ENCODE measurements around the gene SRP68. TPM values are rescaled to one million over a fixed set of nuclear protein-coding genes. Genes with fewer than 3 reads are reported as not detected.

SRP68 gene
- total and polyA plus RNA-seq, 9 of the 15 experiments (the other 6 are each of a cell fraction or from before 2014, with no cell fraction given): 29.4 to 92.6 (median 36.2) TPM

DNA sequence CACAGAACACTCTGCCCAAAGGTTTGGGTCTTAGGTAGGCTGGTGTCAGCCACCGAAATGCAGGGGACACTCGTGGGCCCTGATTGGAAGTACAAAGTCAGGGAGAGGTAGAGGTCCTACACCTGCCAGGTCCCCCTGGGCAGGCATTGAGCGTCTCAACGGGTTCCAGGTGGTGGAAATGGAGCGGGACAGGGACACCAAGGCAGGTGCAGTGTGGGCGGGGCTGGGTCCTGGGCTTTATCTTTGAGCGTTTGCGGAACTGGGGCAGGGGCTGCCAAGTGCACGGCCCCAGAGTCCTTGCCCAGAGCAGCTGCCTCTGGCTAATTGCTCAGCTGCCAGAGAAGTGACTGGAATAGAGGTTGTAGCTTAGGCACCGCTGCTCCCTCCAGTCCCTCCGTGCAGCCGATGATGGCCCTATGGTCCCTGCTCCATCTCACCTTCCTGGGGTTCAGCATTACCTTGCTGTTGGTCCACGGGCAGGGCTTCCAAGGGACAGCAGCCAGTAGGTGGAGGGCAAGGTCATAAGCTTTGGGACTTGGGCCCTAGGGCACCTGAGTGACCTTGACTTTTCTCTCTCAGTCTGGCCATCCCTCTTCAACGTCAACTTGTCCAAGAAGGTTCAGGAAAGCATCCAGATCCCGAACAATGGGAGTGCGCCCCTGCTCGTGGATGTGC is 6.7 kb upstream of the SRP68 start, which contains the start of gene ZACN:
ZACN (plus strand) TSS at position 323 of the 675 bp plus-strand sequence; CDS start at position 406, 83 bp downstream.
- FAIRE-seq: no peak
- 28% methylated on average over 17 of the region's 17 CpGs for WGBS (ENCODE audit: insufficient coverage, low coverage, missing lambda C conversion rate)
- intact Hi-C loops (cut with micrococcal nuclease) (no loop called here), in situ Hi-C loops (cut with MboI) (no loop called here)
- Histone ChIP-seq H3K4me3 (no peak within 1 kb of the TSS), H3K4me2 (ENCODE audit: insufficient read depth, low read length) (no peak within 1 kb of the TSS), H2AFZ (ENCODE audit: low read depth, low read length) (no peak within 1 kb of the TSS), H3K9me3 (replicated peaks; ENCODE audit: control insufficient read depth, insufficient read depth, low read depth, low read length) (no peaks in the 10 kb centered on the region), H3K79me2 (ENCODE audit: control insufficient read depth, insufficient read depth, low read length) (no peaks in the 10 kb centered on the region), H3K9me1 (ENCODE audit: control insufficient read depth, insufficient read depth, low read length) (peaks cover 4% of the 10 kb centered on the region), H3K36me3 (ENCODE audit: control insufficient read depth, insufficient read depth, low read length) (peaks cover 12% of the 10 kb centered on the region; the same call in 1 of the 3 replicates), H3K27me3 (ENCODE audit: control insufficient read depth in 2 of 2, insufficient read depth in 2 of 2, low read length in 2 of 2) (peaks cover 18 to 44% of the 10 kb centered on the region in 2 experiments; a peak in 4 of 5 replicates), H3K4me1 (replicated peaks in 1 of 2; ENCODE audit: control insufficient read depth in 2 of 2, insufficient read depth in 2 of 2, low read length in 2 of 2) (peaks cover 0 to 63% of the 10 kb centered on the region in 2 experiments; a peak in 2 of 5 replicates), H3K9ac (ENCODE audit: insufficient read depth in 1 of 2, low read depth in 2 of 2, low read length in 2 of 2) (peak within 1 kb of the TSS in 1 of 2 experiments; percentile 68; a peak in 2 of 4 replicates), H4K20me1 (replicated peaks; ENCODE audit: control insufficient read depth, insufficient read depth, low read length) (peaks cover 4% of the 10 kb centered on the region; the same call in 1 of the 2 replicates), H3K27ac (ENCODE audit: extremely low read depth, low read depth, low read length) (no peak within 1 kb of the TSS)
- CTCF ChIA-PET (ENCODE audit: low intra/inter-chr PET ratio): interaction anchor here (0.6 kb wide), 1 partner anchor 1113 kb away, joined by 3 read pairs; no protein-coding TSS in a partner anchor
- BruUV-seq (replicated peaks): no TSS peak
- no peak for ATAC-seq
- no peak for DNase-seq (ENCODE audit: extremely low read depth in 1 of 4, low spot score in 3 of 4)
- POLR2A ChIA-PET: interaction anchor here (0.8 to 1.5 kb wide), 3 partner anchors 7 to 21 kb away, joined by 3 to 4 read pairs (median 4); no protein-coding TSS in a partner anchor
- TF ChIP-seq ZNF668 (CRISPR knock-in tag; IDR thresholded peaks at IDR 0.05) (no peak), POLR2A (conservative IDR thresholded peaks at IDR 0.05) (peak; percentile 22; the same call in 1 of the 2 replicates), ZNF778 (CRISPR knock-in tag; IDR thresholded peaks at IDR 0.05) (no peak), EP300 (IDR thresholded peaks at IDR 0.05; ENCODE audit: low read length) (no peak), NR2C2 (CRISPR knock-in tag; IDR thresholded peaks at IDR 0.05) (0 out of 2 replicates have a peak, but pooled peaks have one; percentile 35), NR2C2 (tag; IDR thresholded peaks at IDR 0.05) (no peak), ELF4 (CRISPR knock-in tag; IDR thresholded peaks at IDR 0.05) (no peak), ZNF175 (CRISPR knock-in tag; IDR thresholded peaks at IDR 0.05; ENCODE audit: low read depth) (no peak), ZNF551 (CRISPR knock-in tag; IDR thresholded peaks at IDR 0.05) (no peak), TEAD4 (IDR thresholded peaks at IDR 0.05; ENCODE audit: low read length) (no peak), TEAD4 (CRISPR knock-in tag; IDR thresholded peaks at IDR 0.05; ENCODE audit: borderline replicate concordance) (0 out of 2 replicates have a peak, but pooled peaks have one; percentile 29), SNRNP70 (optimal IDR thresholded peaks at IDR 0.05; ENCODE audit: low read depth, low read length) (no peak), ZNF699 (CRISPR knock-in tag; IDR thresholded peaks at IDR 0.05; ENCODE audit: insufficient replicate concordance) (no peak), HDAC3 (IDR thresholded peaks at IDR 0.05; ENCODE audit: borderline replicate concordance, partially characterized antibody) (no peak), ZNF830 (CRISPR knock-in tag; IDR thresholded peaks at IDR 0.05) (no peak)
- TF ChIP-seq, protein P1, sequence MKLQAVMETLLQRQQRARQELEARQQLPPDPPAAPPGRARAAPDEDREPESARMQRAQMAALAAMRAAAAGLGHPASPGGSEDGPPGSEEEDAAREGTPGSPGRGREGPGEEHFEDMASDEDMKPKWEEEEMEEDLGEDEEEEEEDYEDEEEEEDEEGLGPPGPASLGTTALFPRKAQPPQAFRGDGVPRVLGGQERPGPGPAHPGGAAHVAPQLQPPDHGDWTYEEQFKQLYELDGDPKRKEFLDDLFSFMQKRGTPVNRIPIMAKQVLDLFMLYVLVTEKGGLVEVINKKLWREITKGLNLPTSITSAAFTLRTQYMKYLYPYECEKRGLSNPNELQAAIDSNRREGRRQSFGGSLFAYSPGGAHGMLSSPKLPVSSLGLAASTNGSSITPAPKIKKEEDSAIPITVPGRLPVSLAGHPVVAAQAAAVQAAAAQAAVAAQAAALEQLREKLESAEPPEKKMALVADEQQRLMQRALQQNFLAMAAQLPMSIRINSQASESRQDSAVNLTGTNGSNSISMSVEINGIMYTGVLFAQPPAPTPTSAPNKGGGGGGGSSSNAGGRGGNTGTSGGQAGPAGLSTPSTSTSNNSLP (IDR thresholded peaks at IDR 0.05; ENCODE audit: borderline replicate concordance, low read depth, low read length): no peak
- TF ChIP-seq, protein P2, sequence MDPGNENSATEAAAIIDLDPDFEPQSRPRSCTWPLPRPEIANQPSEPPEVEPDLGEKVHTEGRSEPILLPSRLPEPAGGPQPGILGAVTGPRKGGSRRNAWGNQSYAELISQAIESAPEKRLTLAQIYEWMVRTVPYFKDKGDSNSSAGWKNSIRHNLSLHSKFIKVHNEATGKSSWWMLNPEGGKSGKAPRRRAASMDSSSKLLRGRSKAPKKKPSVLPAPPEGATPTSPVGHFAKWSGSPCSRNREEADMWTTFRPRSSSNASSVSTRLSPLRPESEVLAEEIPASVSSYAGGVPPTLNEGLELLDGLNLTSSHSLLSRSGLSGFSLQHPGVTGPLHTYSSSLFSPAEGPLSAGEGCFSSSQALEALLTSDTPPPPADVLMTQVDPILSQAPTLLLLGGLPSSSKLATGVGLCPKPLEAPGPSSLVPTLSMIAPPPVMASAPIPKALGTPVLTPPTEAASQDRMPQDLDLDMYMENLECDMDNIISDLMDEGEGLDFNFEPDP (CRISPR knock-in tag; IDR thresholded peaks at IDR 0.05): no peak
- TF ChIP-seq, protein P3, sequence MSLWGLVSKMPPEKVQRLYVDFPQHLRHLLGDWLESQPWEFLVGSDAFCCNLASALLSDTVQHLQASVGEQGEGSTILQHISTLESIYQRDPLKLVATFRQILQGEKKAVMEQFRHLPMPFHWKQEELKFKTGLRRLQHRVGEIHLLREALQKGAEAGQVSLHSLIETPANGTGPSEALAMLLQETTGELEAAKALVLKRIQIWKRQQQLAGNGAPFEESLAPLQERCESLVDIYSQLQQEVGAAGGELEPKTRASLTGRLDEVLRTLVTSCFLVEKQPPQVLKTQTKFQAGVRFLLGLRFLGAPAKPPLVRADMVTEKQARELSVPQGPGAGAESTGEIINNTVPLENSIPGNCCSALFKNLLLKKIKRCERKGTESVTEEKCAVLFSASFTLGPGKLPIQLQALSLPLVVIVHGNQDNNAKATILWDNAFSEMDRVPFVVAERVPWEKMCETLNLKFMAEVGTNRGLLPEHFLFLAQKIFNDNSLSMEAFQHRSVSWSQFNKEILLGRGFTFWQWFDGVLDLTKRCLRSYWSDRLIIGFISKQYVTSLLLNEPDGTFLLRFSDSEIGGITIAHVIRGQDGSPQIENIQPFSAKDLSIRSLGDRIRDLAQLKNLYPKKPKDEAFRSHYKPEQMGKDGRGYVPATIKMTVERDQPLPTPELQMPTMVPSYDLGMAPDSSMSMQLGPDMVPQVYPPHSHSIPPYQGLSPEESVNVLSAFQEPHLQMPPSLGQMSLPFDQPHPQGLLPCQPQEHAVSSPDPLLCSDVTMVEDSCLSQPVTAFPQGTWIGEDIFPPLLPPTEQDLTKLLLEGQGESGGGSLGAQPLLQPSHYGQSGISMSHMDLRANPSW (CRISPR knock-in tag; IDR thresholded peaks at IDR 0.05): no peak
